Mesenchymal stem cell (in vitro differentiated cells and primary cell): ENCODE results near the gene KIAA1671.

Experiments
- DNase-seq: peaks from one replicate; pipeline ENCODE4 v3.0.0-alpha.2; 2013
- H2AFZ ChIP-seq: one replicate; pipeline ENCODE4 v1.6.1; 2013; ENCODE audit warnings: low read depth, mild to moderate bottlenecking, control low read depth, inconsistent platforms, low read length, moderate library complexity
- H2AK5ac ChIP-seq: 2 replicates; pipeline ENCODE4 v1.6.1; 2013; ENCODE audit warnings: low read length, moderate library complexity, mild to moderate bottlenecking, inconsistent platforms; ENCODE audit not compliant: severe bottlenecking
- H2BK120ac ChIP-seq: one replicate; pipeline ENCODE4 v1.6.1; 2013; ENCODE audit warnings: low read depth, mild to moderate bottlenecking, inconsistent platforms, low read length, moderate library complexity
- H2BK12ac ChIP-seq, 2 experiments: one replicate each; pipeline ENCODE4 v1.6.1; 2013; ENCODE audit warnings: inconsistent platforms in 2 of 2, low read length in 2 of 2, mild to moderate bottlenecking in 2 of 2, moderate library complexity in 2 of 2, control low read depth in 1 of 2
- H2BK15ac ChIP-seq: one replicate; pipeline ENCODE4 v1.6.1; 2013; ENCODE audit warnings: mild to moderate bottlenecking, low read depth, inconsistent platforms; ENCODE audit not compliant: poor library complexity, severe bottlenecking
- H2BK5ac ChIP-seq: 2 replicates; pipeline ENCODE4 v1.6.1; 2013; ENCODE audit warnings: low read depth, mild to moderate bottlenecking, low read length, control low read depth, inconsistent platforms; ENCODE audit not compliant: poor library complexity, severe bottlenecking
- H3K14ac ChIP-seq, 2 experiments: one replicate each; pipeline ENCODE4 v1.6.1; 2013; ENCODE audit warnings: inconsistent platforms in 2 of 2, low read length in 2 of 2, control low read depth in 1 of 2, mild to moderate bottlenecking in 1 of 2, moderate library complexity in 1 of 2
- H3K18ac ChIP-seq, 2 experiments: one replicate each; pipeline ENCODE4 v1.6.1; 2013; ENCODE audit warnings: inconsistent platforms in 2 of 2, low read length in 2 of 2, control low read depth in 1 of 2, low read depth in 1 of 2, mild to moderate bottlenecking in 1 of 2
- H3K23ac ChIP-seq, 2 experiments: one replicate each; pipeline ENCODE4 v1.6.1; 2013; ENCODE audit warnings: inconsistent platforms in 2 of 2, low read length in 2 of 2, mild to moderate bottlenecking in 2 of 2, moderate library complexity in 2 of 2, control low read depth in 1 of 2
- H3K27ac ChIP-seq: 2 replicates; pipeline ENCODE4 v1.5.1; 2013; ENCODE audit warnings: mild to moderate bottlenecking, moderate library complexity, low read length, control low read depth, inconsistent platforms; ENCODE audit not compliant: poor library complexity, severe bottlenecking
- H3K27me3 ChIP-seq, 2 experiments: 2 replicates each; pipeline versions ENCODE4 v1.6.1 to v1.7.0; 2013; ENCODE audit warnings: low read length in 2 of 2, mild to moderate bottlenecking in 2 of 2, moderate library complexity in 2 of 2, control low read depth in 1 of 2, inconsistent platforms in 1 of 2; ENCODE audit not compliant: control insufficient read depth in 1 of 2, insufficient read depth in 1 of 2
- H3K36me3 ChIP-seq, 2 experiments: 2 replicates each; pipeline versions ENCODE4 v1.6.1 to v1.7.0; 2013; ENCODE audit warnings: low read length in 2 of 2, control low read depth in 1 of 2, inconsistent platforms in 1 of 2, low read depth in 1 of 2, mild to moderate bottlenecking in 1 of 2; ENCODE audit not compliant: insufficient read depth in 2 of 2, control insufficient read depth in 1 of 2
- H3K4ac ChIP-seq, 2 experiments: one replicate each; pipeline ENCODE4 v1.6.1; 2013; ENCODE audit warnings: inconsistent platforms in 2 of 2, low read length in 2 of 2, mild to moderate bottlenecking in 2 of 2, moderate library complexity in 2 of 2, control low read depth in 1 of 2, low read depth in 1 of 2
- H3K4me1 ChIP-seq: 2 replicates; pipeline ENCODE4 v1.6.1; 2013; ENCODE audit warnings: low read depth, low read length, control low read depth; ENCODE audit not compliant: control insufficient read depth, insufficient read depth
- H3K4me2 ChIP-seq: 2 replicates; pipeline ENCODE4 v1.6.1; 2013; ENCODE audit warnings: low read length, mild to moderate bottlenecking, inconsistent platforms; ENCODE audit not compliant: poor library complexity, severe bottlenecking
- H3K4me3 ChIP-seq, 2 experiments: 2 replicates each; pipeline versions ENCODE4 v1.5.1 to v1.7.0; 2013; ENCODE audit warnings: low read length in 2 of 2, mild to moderate bottlenecking in 2 of 2, control low read depth in 1 of 2, low read depth in 1 of 2; ENCODE audit not compliant: insufficient read depth in 1 of 2
- H3K79me1 ChIP-seq: replicated peaks from 2 replicates; pipeline ENCODE4 v1.6.1; 2013; ENCODE audit warnings: mild to moderate bottlenecking, control low read depth, low read length, inconsistent platforms; ENCODE audit not compliant: poor library complexity, severe bottlenecking
- H3K9ac ChIP-seq: 2 replicates; pipeline ENCODE4 v1.7.0; 2013; ENCODE audit warnings: mild to moderate bottlenecking, low read length, moderate library complexity
- H3K9me3 ChIP-seq: 2 replicates; pipeline ENCODE4 v1.7.0; 2013; ENCODE audit warnings: mild to moderate bottlenecking, low read length; ENCODE audit not compliant: control insufficient read depth
- H4K8ac ChIP-seq: one replicate; pipeline ENCODE4 v1.6.1; 2013; ENCODE audit warnings: inconsistent platforms, mild to moderate bottlenecking, low read length, moderate library complexity
- H4K91ac ChIP-seq: one replicate; pipeline ENCODE4 v1.6.1; 2013; ENCODE audit warnings: mild to moderate bottlenecking, low read length, inconsistent platforms
- WGBS: methylation state at CpG from one replicate; pipeline ENCODE4 v1.1.7; 2013; ENCODE audit warnings: mixed read lengths; 5-methylcytosine and 5-hydroxymethylcytosine counted together

The KIAA1671 gene

DNA sequence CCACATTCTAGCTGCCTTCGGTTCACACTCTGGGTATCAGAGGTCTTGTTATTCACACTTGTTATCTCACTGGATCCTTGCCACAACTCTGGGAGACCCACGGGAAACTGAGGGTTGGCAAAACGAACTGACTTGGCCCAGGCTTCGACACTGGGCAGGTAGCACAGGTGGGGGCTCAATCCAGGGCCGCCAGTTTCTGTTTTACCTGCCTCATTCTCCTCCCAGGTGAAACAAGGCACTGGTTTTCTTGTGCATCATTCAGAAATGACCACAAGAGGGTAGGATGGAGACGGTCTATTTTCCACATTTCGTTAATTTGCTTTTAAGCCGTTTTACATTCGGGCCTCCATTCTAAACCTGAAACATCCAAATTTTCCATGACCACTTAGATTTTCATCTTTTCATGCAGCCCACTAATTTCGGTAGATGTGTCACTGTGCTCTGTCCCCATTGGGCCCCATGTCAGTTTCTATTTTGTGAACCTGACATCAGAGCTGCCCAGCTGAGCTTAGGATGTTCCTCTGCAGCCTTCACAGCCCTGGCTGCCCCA lies 108.1 kb downstream of the KIAA1671 start:
- Histone ChIP-seq H2AK5ac (no peak overlapping the region), H2BK12ac (no peak overlapping the region), H3K23ac (no peak overlapping the region), H3K9me3 (no peaks in the 10 kb centered on the region), H3K36me3 (no peaks in the 10 kb centered on the region), H3K79me1 (no peaks in the 10 kb centered on the region), H4K91ac (no peak overlapping the region), H2AFZ (no peak overlapping the region), H3K4me1 (no peaks in the 10 kb centered on the region), H3K4ac (no peak overlapping the region), H3K18ac (no peak overlapping the region), H3K27ac (no peak overlapping the region), H3K27me3 (no peaks in the 10 kb centered on the region), H2BK15ac (no peak overlapping the region), H3K4me2 (no peak overlapping the region), H3K4me3 (no peak overlapping the region), H2BK5ac (no peak overlapping the region), H2BK120ac (no peak overlapping the region), H3K9ac (no peak overlapping the region), H3K14ac (no peak overlapping the region), H4K8ac (no peak overlapping the region)
- DNase-seq, result no peak
- WGBS, result 92% methylated on average over 10 of the region's 10 CpGs

DNA sequence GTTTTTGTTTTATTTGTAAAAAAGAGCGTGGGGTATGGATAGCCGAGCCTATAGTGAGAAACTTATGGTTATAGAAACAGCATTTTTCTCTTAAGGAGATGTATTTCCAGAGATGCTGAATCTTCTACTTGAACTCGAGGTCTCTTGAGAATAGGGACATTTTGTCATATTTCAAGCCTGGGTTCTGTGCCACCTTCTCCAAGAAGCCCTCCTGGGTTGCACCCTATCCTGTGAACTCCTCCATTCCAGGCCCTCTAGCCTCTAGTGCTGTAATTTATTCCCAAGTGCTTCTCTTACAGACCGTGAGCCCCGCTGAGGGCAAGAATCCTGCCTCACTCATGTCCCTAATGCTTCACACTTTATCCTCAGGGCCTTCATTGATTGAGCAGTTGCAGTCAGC lies 108.6 kb downstream of the KIAA1671 start:
- Histone ChIP-seq H2BK5ac (no peak overlapping the region), H3K27ac (no peak overlapping the region), H3K9me3 (no peaks in the 10 kb centered on the region), H3K9ac (no peak overlapping the region), H2AFZ (no peak overlapping the region), H3K4me1 (no peaks in the 10 kb centered on the region), H3K27me3 (no peaks in the 10 kb centered on the region), H2AK5ac (no peak overlapping the region), H3K4me3 (no peak overlapping the region), H3K18ac (no peak overlapping the region), H3K36me3 (no peaks in the 10 kb centered on the region), H3K23ac (no peak overlapping the region), H4K8ac (no peak overlapping the region), H2BK12ac (no peak overlapping the region), H3K79me1 (no peaks in the 10 kb centered on the region), H3K14ac (peak overlapping the region in 1 of 2 experiments; percentile 18), H3K4ac (no peak overlapping the region), H2BK120ac (no peak overlapping the region), H4K91ac (no peak overlapping the region), H2BK15ac (peak overlapping the region; percentile 36), H3K4me2 (no peak overlapping the region)
- DNase-seq, result no peak
- 93% methylated on average over 5 of the region's 5 CpGs for WGBS

DNA sequence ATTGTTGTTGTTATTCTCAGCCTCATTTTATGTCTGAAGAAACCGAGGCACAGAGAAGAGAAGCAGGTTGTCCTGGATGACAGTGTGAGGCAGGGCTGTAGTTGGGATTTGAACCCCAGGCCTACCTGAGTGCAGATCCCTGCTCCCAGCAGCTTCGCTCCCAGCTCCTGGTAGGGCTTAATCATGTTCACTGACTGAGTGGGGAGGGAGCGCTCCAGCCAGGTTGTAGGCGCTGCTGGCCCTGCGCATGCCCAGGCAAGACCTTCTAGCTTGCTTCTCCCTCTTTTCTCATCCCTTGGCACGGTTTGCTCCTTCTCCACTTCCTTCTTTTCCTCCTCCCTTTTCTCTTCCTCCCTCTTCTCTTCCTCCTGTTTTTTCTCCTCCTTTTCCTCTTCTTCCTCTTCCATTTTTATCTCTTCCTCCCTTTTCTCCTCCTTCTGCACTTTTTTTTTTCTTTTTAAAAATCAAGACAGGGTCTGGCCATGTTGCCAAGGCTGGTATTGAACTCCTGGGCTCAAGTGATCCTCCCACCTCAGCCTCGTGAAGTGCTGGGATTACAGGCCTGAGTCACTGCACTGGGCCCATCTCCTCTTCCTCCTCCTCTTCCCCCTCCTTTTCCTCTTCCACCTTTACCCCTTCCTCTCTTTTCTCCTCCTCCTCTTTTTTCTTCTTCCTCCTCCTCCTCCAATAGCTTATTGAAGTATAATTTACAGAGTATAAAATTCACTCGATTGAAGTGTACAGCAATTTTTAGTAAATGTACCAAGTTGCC lies 109.3 kb downstream of the KIAA1671 start:
- Histone ChIP-seq H3K23ac (no peak overlapping the region), H2AFZ (peak overlapping the region; percentile 11), H2BK12ac (no peak overlapping the region), H2BK5ac (no peak overlapping the region), H4K8ac (peak overlapping the region; percentile 93), H3K9ac (no peak overlapping the region), H3K27me3 (no peaks in the 10 kb centered on the region), H3K4me1 (no peaks in the 10 kb centered on the region), H2AK5ac (no peak overlapping the region), H4K91ac (no peak overlapping the region), H3K27ac (no peak overlapping the region), H3K14ac (peak overlapping the region in 1 of 2 experiments; percentile 18), H3K18ac (peak overlapping the region; percentile 72 to 74), H2BK120ac (no peak overlapping the region), H3K9me3 (no peaks in the 10 kb centered on the region), H3K4me2 (no peak overlapping the region), H3K36me3 (no peaks in the 10 kb centered on the region), H3K4ac (no peak overlapping the region), H2BK15ac (peak overlapping the region; percentile 37), H3K4me3 (no peak overlapping the region), H3K79me1 (no peaks in the 10 kb centered on the region)
- no peak for DNase-seq
- WGBS, result 81% methylated on average over 8 of the region's 8 CpGs

- H2BK120ac ChIP-seq, result no peak overlapping the region
- peak overlapping the region; percentile 35 for H4K8ac ChIP-seq
- H2AK5ac ChIP-seq, result no peak overlapping the region
- no peak overlapping the region for H3K23ac ChIP-seq
- H3K4me1 ChIP-seq, result no peaks in the 10 kb centered on the region
- no peaks in the 10 kb centered on the region for H3K27me3 ChIP-seq
- H4K91ac ChIP-seq, result no peak overlapping the region
- no peak overlapping the region for H3K27ac ChIP-seq
- H3K4ac ChIP-seq, result no peak overlapping the region
- H2AFZ ChIP-seq, result no peak overlapping the region
- peak; percentile 18 for DNase-seq
- WGBS, result 50% methylated on average over 11 of the region's 16 CpGs
- no peaks in the 10 kb centered on the region for H3K79me1 ChIP-seq
- no peaks in the 10 kb centered on the region for H3K9me3 ChIP-seq
- H3K4me2 ChIP-seq, result no peak overlapping the region
- no peak overlapping the region for H3K14ac ChIP-seq
- no peak overlapping the region for H2BK12ac ChIP-seq
- H3K18ac ChIP-seq, result peak overlapping the region in 1 of 2 experiments; percentile 55
- H2BK15ac ChIP-seq, result peak overlapping the region; percentile 16
- no peak overlapping the region for H3K9ac ChIP-seq
- no peaks in the 10 kb centered on the region for H3K36me3 ChIP-seq
- no peak overlapping the region for H3K4me3 ChIP-seq
- H2BK5ac ChIP-seq, result no peak overlapping the region
Measured at GRCh38 chr22:25062386-25063085, 110.0 kb downstream of the KIAA1671 start.
